Measurements from ENCODE around the gene GOLGA6L10.
"Not testable (repeated sequence)": the region's sequence is repeated elsewhere in the genome, so short reads cannot be mapped to it uniquely, and the experiment has no call there.

GRCh38 chr15:82338573-82338972 is 10.7 kb downstream of the GOLGA6L10 start:
- not testable (repeated sequence) for TF ChIP-seq CTCF, POLR2AphosphoS5 (IDR thresholded peaks at IDR 0.05)

Data from esophagus muscularis mucosa (tissue), 3 donors.